GM18505 (cell line): Measurements from ENCODE around the gene NF1.
"Not testable (repeated sequence)": the region's sequence is repeated elsewhere in the genome, so short reads cannot be mapped to it uniquely, and the experiment has no call there.

Source experiments
- ATAC-seq: cut with Tn5 transposase; IDR thresholded peaks from one replicate; pipeline ENCODE4 v1.9.1; 2021; ENCODE audit not compliant: unreplicated experiment
- POLR2A ChIP-seq: IDR thresholded peaks from 4 replicates; pipeline ENCODE4 v1.6.1; 2011; ENCODE audit warnings: borderline replicate concordance; ENCODE audit not compliant: insufficient read depth, insufficient read length; ENCODE audit errors: extremely low read depth

NF1 gene, protein sequence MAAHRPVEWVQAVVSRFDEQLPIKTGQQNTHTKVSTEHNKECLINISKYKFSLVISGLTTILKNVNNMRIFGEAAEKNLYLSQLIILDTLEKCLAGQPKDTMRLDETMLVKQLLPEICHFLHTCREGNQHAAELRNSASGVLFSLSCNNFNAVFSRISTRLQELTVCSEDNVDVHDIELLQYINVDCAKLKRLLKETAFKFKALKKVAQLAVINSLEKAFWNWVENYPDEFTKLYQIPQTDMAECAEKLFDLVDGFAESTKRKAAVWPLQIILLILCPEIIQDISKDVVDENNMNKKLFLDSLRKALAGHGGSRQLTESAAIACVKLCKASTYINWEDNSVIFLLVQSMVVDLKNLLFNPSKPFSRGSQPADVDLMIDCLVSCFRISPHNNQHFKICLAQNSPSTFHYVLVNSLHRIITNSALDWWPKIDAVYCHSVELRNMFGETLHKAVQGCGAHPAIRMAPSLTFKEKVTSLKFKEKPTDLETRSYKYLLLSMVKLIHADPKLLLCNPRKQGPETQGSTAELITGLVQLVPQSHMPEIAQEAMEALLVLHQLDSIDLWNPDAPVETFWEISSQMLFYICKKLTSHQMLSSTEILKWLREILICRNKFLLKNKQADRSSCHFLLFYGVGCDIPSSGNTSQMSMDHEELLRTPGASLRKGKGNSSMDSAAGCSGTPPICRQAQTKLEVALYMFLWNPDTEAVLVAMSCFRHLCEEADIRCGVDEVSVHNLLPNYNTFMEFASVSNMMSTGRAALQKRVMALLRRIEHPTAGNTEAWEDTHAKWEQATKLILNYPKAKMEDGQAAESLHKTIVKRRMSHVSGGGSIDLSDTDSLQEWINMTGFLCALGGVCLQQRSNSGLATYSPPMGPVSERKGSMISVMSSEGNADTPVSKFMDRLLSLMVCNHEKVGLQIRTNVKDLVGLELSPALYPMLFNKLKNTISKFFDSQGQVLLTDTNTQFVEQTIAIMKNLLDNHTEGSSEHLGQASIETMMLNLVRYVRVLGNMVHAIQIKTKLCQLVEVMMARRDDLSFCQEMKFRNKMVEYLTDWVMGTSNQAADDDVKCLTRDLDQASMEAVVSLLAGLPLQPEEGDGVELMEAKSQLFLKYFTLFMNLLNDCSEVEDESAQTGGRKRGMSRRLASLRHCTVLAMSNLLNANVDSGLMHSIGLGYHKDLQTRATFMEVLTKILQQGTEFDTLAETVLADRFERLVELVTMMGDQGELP (N-terminal part only)

DNA sequence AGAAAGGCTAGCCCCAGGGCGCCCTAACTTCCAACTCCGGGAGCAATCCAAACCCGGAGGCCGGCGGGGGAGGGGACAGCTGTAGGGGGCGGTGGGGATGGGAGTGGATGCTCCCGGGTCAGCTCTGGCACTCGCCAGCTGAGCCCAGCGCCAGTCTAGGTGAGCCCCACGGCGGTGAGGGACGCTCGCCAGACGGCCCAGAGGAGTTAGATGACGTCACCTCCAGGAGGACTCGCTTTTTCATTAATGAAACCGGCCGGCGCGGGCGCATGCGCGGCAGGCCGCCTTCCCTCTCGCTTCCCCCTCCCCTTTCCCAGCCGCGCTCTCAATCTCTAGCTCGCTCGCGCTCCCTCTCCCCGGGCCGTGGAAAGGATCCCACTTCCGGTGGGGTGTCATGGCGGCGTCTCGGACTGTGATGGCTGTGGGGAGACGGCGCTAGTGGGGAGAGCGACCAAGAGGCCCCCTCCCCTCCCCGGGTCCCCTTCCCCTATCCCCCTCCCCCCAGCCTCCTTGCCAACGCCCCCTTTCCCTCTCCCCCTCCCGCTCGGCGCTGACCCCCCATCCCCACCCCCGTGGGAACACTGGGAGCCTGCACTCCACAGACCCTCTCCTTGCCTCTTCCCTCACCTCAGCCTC is at the start of gene NF1:
TSS of gene NF1 (plus strand) at position 378 of the 636 bp plus-strand sequence. CDS start 333 bp downstream, outside the sequence.
- peak; percentile 77 for ATAC-seq
- TF ChIP-seq POLR2A = peak; percentile 64

DNA sequence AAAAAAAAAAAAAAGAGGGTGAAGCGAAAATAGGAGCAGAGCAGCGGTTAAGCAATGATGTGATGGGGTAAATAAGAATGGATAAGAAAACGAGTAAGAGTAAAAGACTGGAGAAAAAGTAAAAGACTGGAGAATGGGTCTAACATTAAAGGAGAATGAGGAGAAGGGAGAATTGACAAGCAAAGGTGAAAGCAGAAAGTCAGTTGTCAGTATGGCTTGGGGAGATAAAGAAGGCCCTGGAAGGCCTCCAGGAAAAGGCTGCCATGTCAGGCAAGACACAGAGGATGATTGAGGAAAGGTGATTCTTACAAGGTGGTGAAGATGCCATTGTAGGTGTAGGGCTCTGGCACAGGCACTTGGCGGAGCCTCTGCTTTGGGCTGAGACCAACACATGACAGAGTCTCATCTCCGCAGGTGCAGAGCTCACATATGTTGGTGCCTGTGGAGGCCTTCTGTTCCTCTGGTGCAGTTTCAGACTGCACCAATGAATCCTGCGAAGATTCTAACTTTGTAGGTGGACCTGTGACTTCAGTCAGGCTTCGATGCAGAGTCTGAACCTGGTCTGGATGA is 47.8 kb upstream of the NF1 start:
- not testable (repeated sequence) for ATAC-seq

DNA sequence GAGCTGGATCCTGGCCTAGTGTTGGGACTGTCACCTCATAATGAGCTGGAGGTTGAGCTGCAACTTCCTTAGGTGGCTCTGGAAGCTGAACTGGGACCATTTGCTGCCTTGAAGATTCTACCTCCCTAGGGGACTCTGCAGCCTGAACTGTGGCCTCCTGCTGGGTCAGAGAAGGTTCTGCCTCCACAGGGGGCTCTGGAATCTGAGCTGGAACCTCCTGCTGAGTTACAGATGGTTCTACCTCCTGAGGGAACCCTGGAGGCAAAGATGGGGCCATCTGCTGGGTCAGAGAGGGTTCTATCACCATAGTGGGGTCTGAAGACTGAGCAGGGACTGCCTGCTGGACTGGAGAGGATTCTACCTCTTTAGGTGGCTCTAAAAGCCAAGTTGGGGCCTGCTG is 46.6 kb upstream of the NF1 start:
- ATAC-seq = no peak
- no peak for TF ChIP-seq POLR2A

- no peak for ATAC-seq
- no peak for TF ChIP-seq POLR2A
These were observed 46.0 kb upstream of the NF1 start for GRCh38 chr17:31048780-31049179.

DNA sequence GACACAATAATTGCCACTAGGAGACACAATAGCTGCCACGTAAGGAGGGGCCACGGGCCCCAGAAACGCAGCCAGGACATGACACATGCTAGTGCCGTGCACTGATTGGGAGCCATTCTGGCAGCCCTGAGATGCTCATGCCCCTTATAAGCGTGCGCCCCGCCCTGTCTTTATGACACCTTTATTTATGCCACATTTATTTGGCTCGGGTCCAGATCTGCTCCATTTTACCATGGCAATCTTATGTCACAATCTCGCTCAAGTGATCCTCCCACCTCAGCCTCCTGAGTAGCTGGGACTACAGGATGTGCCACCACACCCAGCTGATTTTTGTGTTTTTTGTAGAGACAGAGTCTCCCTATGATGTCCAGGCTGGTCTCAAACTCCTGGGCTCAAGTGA is 43.8 kb upstream of the NF1 start:
- no peak for TF ChIP-seq POLR2A

DNA sequence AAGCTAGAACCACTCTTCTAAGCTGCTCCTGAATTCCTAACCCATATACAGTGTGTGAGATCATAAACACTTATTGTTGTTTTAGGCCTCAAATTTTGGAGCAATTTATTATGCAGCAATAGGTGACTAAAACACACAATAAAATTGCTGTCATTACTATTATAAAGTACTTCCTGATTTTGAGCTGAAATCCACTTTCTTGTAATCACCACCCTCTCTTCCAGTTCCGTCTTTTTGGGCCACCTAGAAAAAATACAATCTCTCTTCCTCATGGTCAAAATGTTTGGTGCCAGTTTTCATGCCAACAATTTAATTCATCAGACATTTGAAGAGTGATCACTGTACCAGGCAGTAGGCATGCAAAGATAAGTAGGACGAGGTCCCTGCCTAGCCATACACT is 43.3 kb upstream of the NF1 start:
- no peak for ATAC-seq
- no peak for TF ChIP-seq POLR2A

More for the DNA sequence above, 43.8 kb upstream of the NF1 start:
- ATAC-seq = no peak

- ATAC-seq = no peak
- TF ChIP-seq POLR2A = no peak
These were observed 42.4 kb upstream of the NF1 start for GRCh38 chr17:31052187-31052889.

- ATAC-seq = no peak
- no peak for TF ChIP-seq POLR2A
These were observed 41.7 kb upstream of the NF1 start for GRCh38 chr17:31053071-31053470.

GRCh38 chr17:31054761-31055160 is 40.0 kb upstream of the NF1 start:
- no peak for TF ChIP-seq POLR2A
- ATAC-seq = no peak

DNA sequence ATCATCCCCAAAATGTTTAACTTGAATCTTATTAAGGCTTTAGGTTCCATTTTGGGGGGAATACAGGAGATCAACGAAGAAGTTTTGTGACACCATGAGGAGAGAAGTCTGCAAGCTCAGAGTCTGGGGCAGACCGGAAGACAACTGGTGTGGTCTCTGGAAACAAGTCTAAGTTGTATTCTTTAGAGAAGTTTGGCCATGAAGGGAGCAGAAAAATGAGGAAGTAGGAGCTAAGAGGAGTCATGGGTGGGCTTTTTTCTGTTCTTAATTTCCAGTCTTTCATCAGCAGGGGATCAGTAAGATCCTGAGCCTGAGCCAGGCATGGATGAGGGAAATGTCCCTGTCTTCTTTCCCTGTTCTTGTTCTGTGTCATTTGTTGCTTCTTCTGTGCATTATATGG is 35.8 kb upstream of the NF1 start:
- ATAC-seq = no peak

GRCh38 chr17:31060791-31061550 is 33.8 kb upstream of the NF1 start:
- TF ChIP-seq POLR2A = no peak
- ATAC-seq = no peak

More for the DNA sequence above, 35.8 kb upstream of the NF1 start:
- TF ChIP-seq POLR2A = no peak

GRCh38 chr17:31061678-31062077 is 33.1 kb upstream of the NF1 start:
- no peak for TF ChIP-seq POLR2A
- ATAC-seq = no peak

DNA sequence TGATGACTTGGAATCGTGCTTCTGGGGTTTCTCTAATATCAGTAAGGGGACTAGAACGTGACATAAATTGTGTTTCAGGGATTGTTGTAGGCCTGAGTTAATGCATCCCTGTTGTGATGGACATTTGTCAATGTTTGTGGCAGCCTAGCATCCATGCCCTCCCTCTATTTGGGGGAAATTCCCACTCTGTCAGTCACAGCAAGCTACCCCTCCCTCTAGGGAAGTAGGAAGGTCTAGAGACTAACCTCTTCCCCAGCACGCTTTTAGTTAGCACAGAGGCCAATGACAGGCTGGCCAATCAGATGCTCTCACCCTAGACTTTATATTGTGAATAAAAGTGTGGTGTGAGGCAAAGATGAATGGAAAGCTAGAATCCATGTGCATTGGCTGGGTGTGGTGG is 32.4 kb upstream of the NF1 start:
- no peak for TF ChIP-seq POLR2A

More for the DNA sequence above, 32.4 kb upstream of the NF1 start:
- ATAC-seq = no peak
